Stimulated activated CD8-positive, alpha-beta memory T cell treated with anti-CD3 and anti-CD28 coated beads, Interleukin-2, amount 100 ng/mL, for 1 hour (primary cell): ENCODE measurements around the gene OPN1MW3.
"Not testable (repeated sequence)": the region's sequence is repeated elsewhere in the genome, so short reads cannot be mapped to it uniquely, and the experiment has no call there.

Source experiments
- DNase-seq, 2 donors: peaks; one replicate each; pipeline ENCODE4 v3.0.0-alpha.2; 2020; ENCODE audit warnings: low read depth in 2 of 2

The OPN1MW3 gene

GRCh38 chrX:154296731-154297130 lies 39.3 kb downstream of the OPN1MW3 start:
- DNase-seq = no peak

GRCh38 chrX:154298312-154298711 lies 40.9 kb downstream of the OPN1MW3 start:
- DNase-seq = no peak

GRCh38 chrX:154300816-154301215 lies 43.4 kb downstream of the OPN1MW3 start:
- no peak for DNase-seq

GRCh38 chrX:154302998-154303397 lies 45.6 kb downstream of the OPN1MW3 start:
- not testable (repeated sequence) for DNase-seq

- DNase-seq = no peak
Measured at GRCh38 chrX:154303476-154303875, 46.1 kb downstream of the OPN1MW3 start.

- no peak for DNase-seq
Measured at GRCh38 chrX:154304846-154305245, 47.5 kb downstream of the OPN1MW3 start.

GRCh38 chrX:154305541-154306205 lies 48.3 kb downstream of the OPN1MW3 start:
- DNase-seq = no peak

DNA sequence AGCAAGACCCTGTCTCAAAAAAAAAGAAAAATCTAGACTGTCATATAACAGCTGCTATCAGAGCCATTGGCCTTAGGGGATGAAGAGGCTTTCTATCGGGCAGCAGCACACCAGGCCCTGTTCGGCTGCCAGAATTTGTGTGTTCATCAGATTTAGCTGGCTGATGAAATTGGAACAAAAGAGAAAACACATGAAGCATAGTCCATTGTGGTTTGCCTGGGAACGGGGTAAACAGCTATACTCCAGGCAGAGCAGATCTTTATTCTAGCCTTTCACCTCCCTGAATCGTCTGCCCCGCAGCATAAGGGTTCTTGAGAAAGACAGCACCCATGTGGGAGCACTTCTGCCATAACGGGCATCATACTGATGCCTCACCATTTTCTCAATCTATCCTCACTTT lies 49.8 kb downstream of the OPN1MW3 start:
- no peak for DNase-seq

DNA sequence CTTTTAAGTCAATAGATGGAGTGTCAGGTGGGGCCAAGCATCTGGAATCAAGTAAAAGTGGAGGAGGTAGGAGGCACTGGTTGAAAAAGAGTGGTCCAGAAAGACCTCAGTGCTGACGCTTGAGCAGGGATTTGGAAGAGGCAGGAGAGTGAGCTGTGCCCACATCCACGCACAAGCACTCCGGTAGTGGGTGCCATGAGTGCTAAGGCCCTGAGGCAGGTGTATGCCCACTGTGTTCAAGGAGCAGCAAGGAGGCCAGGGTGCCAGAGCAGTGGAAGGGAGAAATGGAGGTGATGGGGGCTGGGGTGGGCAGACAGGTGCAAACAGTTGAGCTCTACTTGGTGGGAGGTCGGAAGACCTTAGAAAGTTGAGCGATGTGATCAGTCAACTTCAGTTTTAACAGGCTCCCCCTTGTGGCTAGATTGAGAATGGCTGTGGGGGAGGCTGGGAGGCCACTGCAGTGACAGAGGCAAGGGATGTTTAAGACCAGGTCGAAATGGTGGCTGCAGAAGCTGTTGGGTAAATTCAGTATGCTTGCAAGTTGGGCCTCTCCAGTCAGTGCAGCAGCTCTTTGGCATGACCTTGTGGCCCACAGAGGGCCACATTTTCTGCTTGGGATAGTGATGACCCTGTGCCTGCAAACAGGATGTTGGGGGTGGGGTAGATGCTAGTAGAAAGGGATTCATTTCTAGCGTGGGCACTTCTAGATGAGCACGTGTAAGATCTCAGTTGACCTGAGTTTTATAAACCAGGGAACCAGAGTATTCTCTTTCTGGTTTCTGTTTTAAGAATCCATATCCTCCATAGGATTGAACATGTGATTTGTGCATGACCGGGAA lies 50.9 kb downstream of the OPN1MW3 start:
- DNase-seq = peak; percentile 54 to 63

- DNase-seq = no peak
Measured at GRCh38 chrX:154309041-154309775, 51.8 kb downstream of the OPN1MW3 start.

DNA sequence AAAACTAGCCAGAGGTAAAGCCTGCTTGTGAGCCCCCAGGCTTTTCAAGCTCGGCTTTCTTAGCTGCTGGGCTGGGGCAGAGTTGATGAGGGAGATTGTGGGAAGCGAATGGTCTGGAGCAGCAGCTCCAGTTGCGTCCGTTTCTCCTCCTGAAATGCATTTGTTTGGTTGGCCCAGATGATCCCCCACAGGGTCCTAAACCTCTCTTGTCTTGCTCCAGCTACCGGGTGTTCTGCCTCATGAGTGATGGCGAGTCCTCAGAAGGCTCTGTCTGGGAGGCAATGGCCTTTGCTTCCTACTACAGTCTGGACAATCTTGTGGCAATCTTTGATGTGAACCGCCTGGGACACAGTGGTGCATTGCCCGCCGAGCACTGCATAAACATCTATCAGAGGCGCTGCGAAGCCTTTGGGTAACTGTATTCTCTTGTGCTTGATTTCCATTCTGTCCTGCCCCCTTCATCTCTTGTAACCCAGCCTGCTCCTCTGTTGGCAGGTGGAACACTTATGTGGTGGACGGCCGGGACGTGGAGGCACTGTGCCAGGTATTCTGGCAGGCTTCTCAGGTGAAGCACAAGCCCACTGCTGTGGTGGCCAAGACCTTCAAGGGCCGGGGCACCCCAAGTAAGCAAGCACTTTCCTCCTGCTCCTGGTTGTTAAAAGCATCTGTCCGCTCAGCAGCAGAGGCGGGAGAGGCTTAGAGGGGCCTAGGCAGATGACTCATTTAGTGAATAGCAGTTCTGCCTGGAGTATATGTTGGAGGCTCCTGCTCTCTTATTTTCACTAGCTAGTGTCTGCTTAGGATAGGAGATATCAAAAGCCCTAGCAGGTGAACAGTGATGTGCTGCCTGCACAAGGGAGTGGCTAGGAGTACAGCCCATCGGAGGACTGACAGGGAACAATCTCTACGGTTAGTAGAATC lies 53.5 kb downstream of the OPN1MW3 start:
- no peak for DNase-seq

DNA sequence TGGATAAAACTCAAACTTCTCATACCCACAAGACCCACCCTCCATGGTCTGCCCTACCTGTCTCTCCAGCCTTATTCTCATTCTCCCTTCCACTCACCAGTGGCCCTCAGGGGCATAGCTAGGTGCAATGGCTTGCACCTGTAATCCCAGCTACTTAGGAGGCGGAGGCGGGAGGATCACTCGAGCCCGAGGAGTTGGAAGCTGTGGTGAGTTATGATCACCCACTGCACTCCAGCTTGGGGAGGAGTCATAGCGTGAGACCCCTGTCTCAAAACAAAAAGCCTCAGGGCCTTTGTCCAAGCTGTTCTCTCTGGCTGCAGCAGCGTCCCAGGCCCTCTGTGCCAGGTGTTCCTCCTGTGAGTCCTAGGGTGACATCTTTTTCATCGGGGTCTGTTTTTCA lies 54.7 kb downstream of the OPN1MW3 start:
- no peak for DNase-seq

GRCh38 chrX:154313147-154313546 lies 55.8 kb downstream of the OPN1MW3 start:
- no peak for DNase-seq

- no peak for DNase-seq
Measured at GRCh38 chrX:154315416-154315815, 58.0 kb downstream of the OPN1MW3 start.

DNA sequence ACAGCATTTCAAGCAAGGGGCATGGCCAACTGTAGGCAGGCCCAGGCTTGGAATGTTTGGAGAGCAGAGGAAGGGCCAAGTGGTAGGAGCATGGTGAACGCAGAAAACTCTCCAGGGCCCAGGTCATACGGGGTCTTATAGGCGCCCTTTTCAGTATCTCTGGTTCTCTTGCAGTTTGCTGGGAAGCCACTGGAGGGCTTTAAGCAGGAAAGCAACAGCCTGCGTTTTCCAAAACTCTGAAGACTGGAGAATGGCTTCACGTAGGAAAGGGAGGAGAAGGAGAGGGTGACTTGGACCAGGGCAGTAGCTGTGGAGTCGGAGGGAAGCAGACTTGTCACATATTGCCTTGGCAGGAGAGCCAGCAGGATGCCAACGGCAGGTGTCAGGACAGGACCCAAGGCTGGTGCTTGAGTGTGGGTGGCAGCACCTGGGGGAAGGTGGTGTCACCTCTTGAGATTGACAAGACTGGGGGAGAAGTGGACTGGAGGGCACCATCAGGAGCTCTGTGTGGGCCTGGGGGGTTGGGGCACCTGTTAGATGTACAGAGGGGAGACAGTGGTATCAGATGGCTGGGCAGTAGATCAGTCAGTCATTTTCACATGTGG lies 60.1 kb downstream of the OPN1MW3 start:
- no peak for DNase-seq

- DNase-seq = no peak
Measured at GRCh38 chrX:154320406-154320805, 63.0 kb downstream of the OPN1MW3 start.
